KMS-11 (cell line): ENCODE measurements around the gene FBXL17.

ENCODE experiments used
- H2AFZ ChIP-seq: fragments of 200-600 bp; sonication (generic); 2 replicates; pipeline ENCODE4 v1.6.1; 2016; ENCODE audit warnings: antibody characterized with exemption, mixed run types, low read depth
- H3K27ac ChIP-seq: fragments of 200-600 bp; sonication (generic); 2 replicates; pipeline ENCODE4 v1.6.1; 2016; ENCODE audit warnings: mild to moderate bottlenecking, mixed run types
- H3K27me3 ChIP-seq: fragments of 200-600 bp; sonication (generic); 2 replicates; pipeline ENCODE4 v1.6.1; 2017; ENCODE audit warnings: mild to moderate bottlenecking, low read depth, mixed run types, moderate library complexity; ENCODE audit not compliant: insufficient read depth
- H3K36me3 ChIP-seq: fragments of 200-600 bp; sonication (generic); 2 replicates; pipeline ENCODE4 v1.6.1; 2017; ENCODE audit warnings: mild to moderate bottlenecking, mixed run types; ENCODE audit not compliant: insufficient read depth
- H3K4me1 ChIP-seq: fragments of 200-600 bp; sonication (generic); 2 replicates; pipeline ENCODE4 v1.6.1; 2016; ENCODE audit warnings: mild to moderate bottlenecking, low read depth, mixed run types; ENCODE audit not compliant: poor library complexity, severe bottlenecking
- H3K4me2 ChIP-seq: fragments of 200-600 bp; sonication (generic); 2 replicates; pipeline ENCODE4 v1.7.0; 2016; ENCODE audit warnings: mild to moderate bottlenecking, mixed run types
- H3K4me3 ChIP-seq: fragments of 200-600 bp; sonication (generic); IDR thresholded peaks from 2 replicates; pipeline ENCODE4 v1.6.1; 2017; ENCODE audit warnings: low read depth, low read length, mixed read lengths; ENCODE audit not compliant: insufficient read depth
- H3K79me2 ChIP-seq: fragments of 200-600 bp; sonication (generic); 2 replicates; pipeline ENCODE4 v1.6.1; 2016; ENCODE audit warnings: low read depth, mixed run types; ENCODE audit not compliant: insufficient read depth
- H3K9ac ChIP-seq: fragments of 200-600 bp; sonication (generic); 2 replicates; pipeline ENCODE4 v1.6.1; 2016; ENCODE audit warnings: mild to moderate bottlenecking, mixed run types
- H4K20me1 ChIP-seq: fragments of 200-600 bp; sonication (generic); 2 replicates; pipeline ENCODE4 v1.6.1; 2016; ENCODE audit warnings: mild to moderate bottlenecking, mixed run types; ENCODE audit not compliant: insufficient read depth
- CTCF ChIP-seq: fragments of 200-600 bp; sonication (generic); conservative IDR thresholded peaks from 2 replicates; pipeline ENCODE4 v1.6.1; 2017; ENCODE audit warnings: low read depth, mild to moderate bottlenecking, antibody characterized with exemption, low read length, moderate library complexity, mixed read lengths

The FBXL17 gene

GRCh38 chr5:108361239-108361638 lies 20.7 kb downstream of the FBXL17 start:
- no peaks in the 10 kb centered on the region for H4K20me1 ChIP-seq
- no peak for TF ChIP-seq CTCF
- H3K79me2 ChIP-seq: no peaks in the 10 kb centered on the region
- no peak overlapping the region for H3K9ac ChIP-seq
- H3K4me1 ChIP-seq: peaks cover 10% of the 10 kb centered on the region
- no peaks in the 10 kb centered on the region for H3K27me3 ChIP-seq
- H2AFZ ChIP-seq: no peak overlapping the region
- no peak overlapping the region for H3K4me2 ChIP-seq
- no peak overlapping the region for H3K27ac ChIP-seq
- no peaks in the 10 kb centered on the region for H3K36me3 ChIP-seq
- no peak overlapping the region for H3K4me3 ChIP-seq

- Histone ChIP-seq H2AFZ (no peak overlapping the region), H3K4me1 (peaks cover under 1% of the 10 kb centered on the region), H3K36me3 (no peaks in the 10 kb centered on the region), H3K4me2 (no peak overlapping the region), H3K79me2 (no peaks in the 10 kb centered on the region), H4K20me1 (no peaks in the 10 kb centered on the region), H3K27ac (no peak overlapping the region), H3K27me3 (no peaks in the 10 kb centered on the region), H3K9ac (no peak overlapping the region), H3K4me3 (no peak overlapping the region)
- no peak for TF ChIP-seq CTCF
Measured at GRCh38 chr5:108360280-108360679, 21.6 kb downstream of the FBXL17 start.

GRCh38 chr5:108356286-108356685 lies 25.6 kb downstream of the FBXL17 start:
- no peaks in the 10 kb centered on the region for H3K79me2 ChIP-seq
- no peaks in the 10 kb centered on the region for H3K36me3 ChIP-seq
- H3K4me1 ChIP-seq: no peaks in the 10 kb centered on the region
- H3K4me3 ChIP-seq: no peak overlapping the region
- H4K20me1 ChIP-seq: no peaks in the 10 kb centered on the region
- H3K27me3 ChIP-seq: no peaks in the 10 kb centered on the region
- TF ChIP-seq CTCF: no peak
- H3K4me2 ChIP-seq: no peak overlapping the region
- H2AFZ ChIP-seq: no peak overlapping the region
- no peak overlapping the region for H3K9ac ChIP-seq
- H3K27ac ChIP-seq: no peak overlapping the region

GRCh38 chr5:108353087-108353486 lies 28.8 kb downstream of the FBXL17 start:
- no peaks in the 10 kb centered on the region for H3K36me3 ChIP-seq
- no peak overlapping the region for H3K4me3 ChIP-seq
- H3K4me1 ChIP-seq: no peaks in the 10 kb centered on the region
- H3K4me2 ChIP-seq: no peak overlapping the region
- no peak for TF ChIP-seq CTCF
- H3K27me3 ChIP-seq: no peaks in the 10 kb centered on the region
- no peaks in the 10 kb centered on the region for H3K79me2 ChIP-seq
- no peak overlapping the region for H3K27ac ChIP-seq
- H3K9ac ChIP-seq: no peak overlapping the region
- no peaks in the 10 kb centered on the region for H4K20me1 ChIP-seq
- H2AFZ ChIP-seq: no peak overlapping the region
